MCF 10A (cell line): ENCODE data around the gene CACNG4. TPM values are rescaled to one million over a fixed set of nuclear protein-coding genes. Genes with fewer than 3 reads are reported as not detected.

ENCODE experiments used
- BruUV-seq: library from RNA; stranded (reverse); fragments of 400-500 nt; replicated peaks from 2 replicates; lab custom pipeline; 2021; lab: Mats Ljungman, UMichigan
- CTCF ChIA-PET: fragments of 300-600 bp; sonication (Branson Sonifier 250); formaldehyde crosslinking; extraction: SDS; loops from one replicate; lab custom pipeline; 2021; ENCODE audit warnings: antibody characterized with exemption, inconsistent platforms; lab: Yijun Ruan, JAX
- POLR2A ChIA-PET: fragments of 300-600, 350-650 bp; sonication (Branson Sonifier 250); formaldehyde crosslinking; extraction: SDS; loops from one replicate; lab custom pipeline; 2020; ENCODE audit warnings: antibody characterized with exemption, inconsistent platforms; lab: Yijun Ruan, JAX
- DNase-seq: peaks from one replicate; pipeline ENCODE4 v3.0.0-alpha.2; 2018; ENCODE audit not compliant: unreplicated experiment
- H3K27ac Mint-ChIP-seq: one replicate; pipeline ENCODE4 v1.8.0; 2022; ENCODE audit warnings: mild to moderate bottlenecking, low read depth, mixed read lengths; ENCODE audit not compliant: unreplicated experiment
- H3K27me3 Mint-ChIP-seq: one replicate; pipeline ENCODE4 v1.8.0; 2022; ENCODE audit warnings: mixed read lengths; ENCODE audit not compliant: insufficient read depth, unreplicated experiment
- H3K36me3 Mint-ChIP-seq: one replicate; pipeline ENCODE4 v1.8.0; 2022; ENCODE audit warnings: mild to moderate bottlenecking, moderate library complexity, mixed read lengths; ENCODE audit not compliant: insufficient read depth, unreplicated experiment
- H3K4me1 Mint-ChIP-seq: one replicate; pipeline ENCODE4 v1.8.0; 2022; ENCODE audit warnings: mixed read lengths; ENCODE audit not compliant: insufficient read depth, unreplicated experiment
- H3K4me3 Mint-ChIP-seq: one replicate; pipeline ENCODE4 v1.8.0; 2022; ENCODE audit warnings: mild to moderate bottlenecking, moderate library complexity, mixed read lengths; ENCODE audit not compliant: unreplicated experiment
- H3K9me3 Mint-ChIP-seq: one replicate; pipeline ENCODE4 v1.8.0; 2022; ENCODE audit warnings: mixed read lengths; ENCODE audit not compliant: unreplicated experiment
- CTCF ChIP-seq: fragments of 200-600 bp; IDR thresholded peaks from one replicate; pipeline ENCODE4 v1.8.0; 2022; ENCODE audit warnings: antibody characterized with exemption, mild to moderate bottlenecking; ENCODE audit not compliant: unreplicated experiment
- intact Hi-C: fragments of 100-400 bp; cut with micrococcal nuclease; formaldehyde crosslinking; loops from 2 replicates; pipeline ENCODE4 v1.14.1; 2022
- total RNA-seq: library from RNA; stranded (reverse); gene quantifications from 2 replicates; pipeline ENCODE4 v1.2.3, GENCODE V29; 2022

The CACNG4 gene
- total RNA-seq, 1 experiment from 2014 or later, result not detected

- Mint-ChIP-seq H3K27ac (no peak overlapping the region), H3K36me3 (no peaks in the 10 kb centered on the region), H3K4me3 (no peak overlapping the region), H3K9me3 (no peaks in the 10 kb centered on the region), H3K4me1 (peaks cover 8% of the 10 kb centered on the region), H3K27me3 (peaks cover 73% of the 10 kb centered on the region)
- intact Hi-C loops, result no loop called here
- POLR2A ChIA-PET, result no interaction called here
- no TSS peak for BruUV-seq
- TF ChIP-seq CTCF, result no peak
- no peak for DNase-seq
- CTCF ChIA-PET, result interaction anchor here (0.6 kb wide), 1 partner anchor 15 kb away, joined by 3 read pairs; no protein-coding TSS in a partner anchor
Observed at GRCh38 chr17:66942451-66943264, 21.8 kb upstream of the CACNG4 start.

GRCh38 chr17:66943484-66943883, 21.0 kb upstream of the CACNG4 start:
- no peak for TF ChIP-seq CTCF
- POLR2A ChIA-PET, result no interaction called here
- CTCF ChIA-PET, result interaction anchor here (0.6 to 0.7 kb wide), 2 partner anchors 14 to 134 kb away, joined by 3 read pairs; no protein-coding TSS in a partner anchor
- Mint-ChIP-seq H3K4me3 (no peak overlapping the region), H3K36me3 (no peaks in the 10 kb centered on the region), H3K4me1 (peaks cover 11% of the 10 kb centered on the region), H3K27ac (no peak overlapping the region), H3K9me3 (no peaks in the 10 kb centered on the region), H3K27me3 (peaks cover 64% of the 10 kb centered on the region)
- BruUV-seq, result no TSS peak
- intact Hi-C loops, result no loop called here
- no peak for DNase-seq

- H3K36me3 Mint-ChIP-seq, result no peaks in the 10 kb centered on the region
- H3K4me1 Mint-ChIP-seq, result peaks cover 20% of the 10 kb centered on the region
- no peak overlapping the region for H3K27ac Mint-ChIP-seq
- H3K27me3 Mint-ChIP-seq, result peaks cover 54% of the 10 kb centered on the region
- no peak for DNase-seq
- no peaks in the 10 kb centered on the region for H3K9me3 Mint-ChIP-seq
- BruUV-seq, result no TSS peak
- no peak for TF ChIP-seq CTCF
- intact Hi-C loops, result no loop called here
- CTCF ChIA-PET, result interaction anchor here (1.3 kb wide), 2 partner anchors 8 to 30 kb away, joined by 3 to 6 read pairs; no protein-coding TSS in a partner anchor
- POLR2A ChIA-PET, result interaction anchor here (1.0 kb wide), 1 partner anchor 9 kb away, joined by 3 read pairs; no protein-coding TSS in a partner anchor
- H3K4me3 Mint-ChIP-seq, result no peak overlapping the region
Observed at GRCh38 chr17:66944351-66945146, 20.0 kb upstream of the CACNG4 start.
